GM12874 (cell line): ENCODE data around the gene CENPP.

Experiments used
- TF ChIP-seq, protein P1 (sequence below): IDR thresholded peaks from 2 replicates; pipeline ENCODE4 v1.5.1; 2011; ENCODE audit warnings: low read depth, mild to moderate bottlenecking, control low read depth, low read length, moderate library complexity; ENCODE audit not compliant: insufficient read depth

The CENPP gene

DNA sequence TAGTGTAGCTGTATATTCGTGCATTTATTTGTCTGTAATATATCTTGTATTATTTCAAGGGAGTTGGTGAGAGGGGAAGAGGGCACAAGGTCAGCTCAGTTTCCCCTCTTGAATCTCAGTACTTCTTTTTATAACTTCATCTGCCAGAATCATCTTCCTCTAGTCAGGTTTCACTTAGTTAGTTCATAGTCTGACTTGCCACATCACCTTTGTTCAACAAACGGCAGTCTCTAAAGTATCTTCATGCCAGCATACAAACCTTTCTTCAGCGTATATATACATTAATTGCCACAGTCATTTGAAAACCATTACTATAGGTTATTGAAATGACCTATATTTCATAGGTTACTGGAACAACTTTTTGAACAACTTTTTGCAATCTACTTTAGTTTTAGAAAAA is 208.5 kb downstream of the CENPP start:
- TF ChIP-seq, protein P1, sequence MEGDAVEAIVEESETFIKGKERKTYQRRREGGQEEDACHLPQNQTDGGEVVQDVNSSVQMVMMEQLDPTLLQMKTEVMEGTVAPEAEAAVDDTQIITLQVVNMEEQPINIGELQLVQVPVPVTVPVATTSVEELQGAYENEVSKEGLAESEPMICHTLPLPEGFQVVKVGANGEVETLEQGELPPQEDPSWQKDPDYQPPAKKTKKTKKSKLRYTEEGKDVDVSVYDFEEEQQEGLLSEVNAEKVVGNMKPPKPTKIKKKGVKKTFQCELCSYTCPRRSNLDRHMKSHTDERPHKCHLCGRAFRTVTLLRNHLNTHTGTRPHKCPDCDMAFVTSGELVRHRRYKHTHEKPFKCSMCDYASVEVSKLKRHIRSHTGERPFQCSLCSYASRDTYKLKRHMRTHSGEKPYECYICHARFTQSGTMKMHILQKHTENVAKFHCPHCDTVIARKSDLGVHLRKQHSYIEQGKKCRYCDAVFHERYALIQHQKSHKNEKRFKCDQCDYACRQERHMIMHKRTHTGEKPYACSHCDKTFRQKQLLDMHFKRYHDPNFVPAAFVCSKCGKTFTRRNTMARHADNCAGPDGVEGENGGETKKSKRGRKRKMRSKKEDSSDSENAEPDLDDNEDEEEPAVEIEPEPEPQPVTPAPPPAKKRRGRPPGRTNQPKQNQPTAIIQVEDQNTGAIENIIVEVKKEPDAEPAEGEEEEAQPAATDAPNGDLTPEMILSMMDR = no peak

DNA sequence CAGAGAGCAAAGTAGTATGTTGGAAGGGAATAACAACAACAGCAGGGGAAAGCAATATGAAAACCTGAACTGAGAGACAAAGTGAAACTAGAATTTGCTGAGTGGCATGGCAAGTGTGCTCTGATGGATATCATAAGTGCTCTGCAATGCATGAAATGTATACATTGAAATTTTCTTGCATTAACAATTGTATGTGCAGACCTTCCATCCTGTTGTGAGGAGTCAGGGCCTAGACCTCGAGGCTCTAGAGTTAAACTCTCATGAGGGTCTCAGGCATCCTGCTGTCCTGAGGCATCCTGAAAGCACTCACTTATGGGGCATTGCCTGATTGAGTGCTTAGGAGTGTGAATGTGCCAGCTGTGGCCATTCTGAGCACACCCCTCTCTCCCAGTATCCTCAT is 208.9 kb downstream of the CENPP start:
- TF ChIP-seq, protein P1 = no peak

DNA sequence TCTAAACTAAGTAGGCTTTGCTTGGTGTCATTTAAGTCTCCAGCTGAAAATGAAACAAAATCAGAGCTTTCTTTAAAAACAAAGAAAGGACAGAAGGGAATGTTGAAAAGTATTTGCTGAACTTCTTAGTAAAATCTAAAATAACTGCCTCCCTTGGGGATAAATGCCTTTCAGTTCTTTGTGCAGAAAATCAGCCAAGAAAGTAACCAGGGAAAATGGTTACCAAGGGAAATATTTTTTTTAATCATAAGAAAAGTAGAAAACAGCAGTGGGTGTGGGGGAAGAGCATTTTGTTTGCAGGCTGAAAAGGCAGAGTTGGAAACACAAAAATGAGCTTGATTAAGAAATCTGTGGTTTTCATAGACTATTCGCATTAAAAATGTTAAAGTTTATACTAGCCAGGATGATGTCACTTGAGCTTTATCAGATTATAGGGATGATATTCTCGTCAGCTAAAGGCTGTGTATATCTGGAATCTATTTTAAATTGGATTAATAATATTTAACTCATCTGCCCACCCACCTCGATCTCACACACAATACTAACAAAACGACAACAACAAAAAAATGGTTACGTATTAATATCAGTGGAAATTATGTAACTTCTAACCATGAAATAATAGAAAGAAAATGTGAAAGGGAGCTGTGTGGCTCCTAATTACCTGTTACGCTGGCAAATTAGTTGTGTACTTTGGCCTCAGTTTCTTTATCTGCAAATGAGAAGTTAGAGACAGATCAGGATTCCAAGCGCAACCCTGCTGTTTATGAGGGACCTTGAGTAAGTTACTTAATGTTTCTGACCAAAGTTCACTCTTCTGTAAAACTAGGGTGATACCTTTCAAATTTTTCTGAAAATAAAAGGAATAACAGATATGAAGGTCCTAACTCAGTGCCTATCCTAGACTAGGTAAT is 210.4 kb downstream of the CENPP start, which contains the start of gene ECM2:
TSS of gene ECM2 (minus strand) at position 51 of the 911 bp plus-strand sequence. CDS start 13,124 bp downstream, outside the sequence.
- TF ChIP-seq, protein P1 = no peak

DNA sequence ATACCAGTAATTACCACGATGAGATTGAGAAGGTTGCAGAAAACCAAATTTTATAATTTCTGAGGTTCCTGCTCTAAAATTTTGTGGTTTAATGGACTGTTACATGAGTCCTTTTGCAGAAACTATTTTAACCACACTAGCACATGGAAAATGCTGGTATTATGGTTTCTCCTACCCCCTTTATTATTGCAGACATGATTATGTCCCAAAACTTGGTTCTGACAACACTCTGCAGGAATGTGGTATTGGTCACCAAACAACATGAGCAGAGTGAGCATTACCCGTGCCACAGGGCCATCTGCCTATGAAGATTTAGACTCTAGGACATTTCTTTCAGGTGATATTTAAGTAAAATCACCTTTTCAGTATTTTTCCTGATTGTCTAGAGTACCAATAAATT is 212.8 kb downstream of the CENPP start:
- TF ChIP-seq, protein P1 = no peak

DNA sequence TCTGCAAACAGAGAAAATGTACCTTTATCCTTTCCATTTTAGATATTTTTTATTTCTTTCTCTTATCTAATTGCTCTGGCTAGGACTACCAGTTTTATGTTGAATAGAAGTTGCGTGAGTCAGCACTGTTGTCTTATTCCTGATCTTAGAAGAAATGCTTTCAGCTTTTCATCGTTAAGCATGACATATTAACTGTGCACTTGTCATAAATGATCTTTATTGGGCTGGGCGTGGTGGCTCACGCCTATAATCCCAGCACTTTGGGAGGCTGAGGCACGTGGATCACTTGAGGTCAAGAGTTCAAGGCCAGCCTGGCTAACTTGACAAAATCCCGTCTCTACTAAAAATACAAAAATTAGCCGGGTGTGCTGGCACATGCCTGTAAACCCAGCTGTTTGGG is 218.2 kb downstream of the CENPP start:
- TF ChIP-seq, protein P1 = no peak

DNA sequence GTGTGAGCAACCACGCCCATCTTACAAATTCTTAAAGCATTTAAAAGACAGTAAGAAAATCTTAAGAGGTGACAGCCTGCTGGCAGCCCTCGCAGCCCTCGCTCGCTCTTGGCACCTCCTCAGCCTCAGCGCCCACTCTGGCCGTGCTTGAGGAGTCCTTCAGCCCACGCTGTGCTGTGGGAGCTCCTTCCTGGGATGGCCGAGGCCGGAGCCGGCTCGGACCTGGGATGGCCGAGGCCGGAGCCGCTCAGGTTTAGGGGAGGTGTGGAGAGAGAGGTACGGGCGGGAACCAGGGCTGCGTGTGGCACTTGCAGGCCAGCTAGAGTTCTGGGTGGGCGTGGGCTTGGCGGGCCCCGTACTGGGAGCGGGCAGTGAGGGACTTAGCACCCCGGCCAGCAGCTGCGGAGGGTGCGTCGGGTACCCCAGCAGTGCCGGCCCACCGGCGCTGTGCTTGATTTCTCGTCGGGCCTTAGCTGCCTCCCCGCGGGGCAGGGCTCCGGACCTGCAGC is 219.3 kb downstream of the CENPP start:
- TF ChIP-seq, protein P1 = no peak

DNA sequence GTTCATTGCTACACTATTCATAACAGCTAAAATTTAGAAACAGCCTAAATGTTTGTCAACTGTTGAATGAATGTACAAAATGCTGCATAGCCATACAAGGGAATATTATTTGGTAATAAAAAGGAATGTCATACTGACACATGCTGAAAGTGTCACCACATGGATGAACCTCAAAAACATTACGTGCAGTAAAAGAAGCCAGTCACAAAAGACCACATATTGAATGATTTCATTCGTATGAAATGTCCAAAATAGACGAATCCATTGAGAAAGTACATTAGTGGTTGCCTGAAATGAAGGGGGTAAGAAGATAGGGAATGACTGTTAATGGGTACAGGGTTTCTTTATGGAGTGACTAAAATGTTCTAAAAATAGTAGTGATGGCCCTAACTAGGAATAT is 221.6 kb downstream of the CENPP start:
- TF ChIP-seq, protein P1 = no peak
